ENCODE data around the gene HMGCS2. TPM values are rescaled to one million over a fixed set of nuclear protein-coding genes. Genes with fewer than 3 reads are reported as not detected.

The HMGCS2 gene
- total and polyA plus RNA-seq, 9 of the 15 experiments (the other 6 are each of a cell fraction or from before 2014, with no cell fraction given), result 0.13 TPM; not detected in 8

- ATAC-seq (no peak; the same call in 2 of the 3 replicates), DNase-seq (ENCODE audit: extremely low read depth in 1 of 4, low spot score in 3 of 4) (no peak), FAIRE-seq (no peak)
- H3K79me2 ChIP-seq (ENCODE audit: control insufficient read depth, insufficient read depth, low read length), result no peaks in the 10 kb centered on the region
- H3K9me1 ChIP-seq (ENCODE audit: control insufficient read depth, insufficient read depth, low read length), result no peaks in the 10 kb centered on the region
- no peaks in the 10 kb centered on the region for H4K20me1 ChIP-seq (replicated peaks; ENCODE audit: control insufficient read depth, insufficient read depth, low read length)
- H3K9me3 ChIP-seq (replicated peaks; ENCODE audit: control insufficient read depth, insufficient read depth, low read depth, low read length), result no peaks in the 10 kb centered on the region
- no peak overlapping the region for H3K4me2 ChIP-seq (ENCODE audit: insufficient read depth, low read length)
- peaks cover 60 to 61% of the 10 kb centered on the region in 2 experiments for H3K27me3 ChIP-seq (ENCODE audit: control insufficient read depth in 2 of 2, insufficient read depth in 2 of 2, low read length in 2 of 2)
- no peaks in the 10 kb centered on the region for H3K36me3 ChIP-seq (ENCODE audit: control insufficient read depth, insufficient read depth, low read length)
- BruUV-seq (replicated peaks), result no TSS peak
- TF ChIP-seq BRF1 (IDR thresholded peaks at IDR 0.05; ENCODE audit: borderline replicate concordance, extremely low read depth, insufficient read length) (no peak), CBX1 (IDR thresholded peaks at IDR 0.05; ENCODE audit: low read depth) (no peak), TBL1XR1 (IDR thresholded peaks at IDR 0.05; ENCODE audit: low read length in 2 of 2) (no peak), VEZF1 (CRISPR knock-in tag; IDR thresholded peaks at IDR 0.05) (no peak), BRD9 (IDR thresholded peaks at IDR 0.05; ENCODE audit: low read depth, partially characterized antibody) (no peak), HMG20A (CRISPR knock-in tag; conservative IDR thresholded peaks at IDR 0.05) (no peak), ELK1 (CRISPR knock-in tag; IDR thresholded peaks at IDR 0.05) (no peak), ETV5 (CRISPR knock-in tag; IDR thresholded peaks at IDR 0.05; ENCODE audit: low read depth) (no peak), MEIS2 (IDR thresholded peaks at IDR 0.05; ENCODE audit: partially characterized antibody) (no peak)
- CTCF ChIA-PET (ENCODE audit: low intra/inter-chr PET ratio), result no interaction called here
- POLR2A ChIA-PET, result no interaction called here
- H3K4me1 ChIP-seq (replicated peaks in 1 of 2; ENCODE audit: control insufficient read depth in 2 of 2, insufficient read depth in 2 of 2, low read length in 2 of 2), result no peaks in the 10 kb centered on the region
- in situ Hi-C loops (cut with MboI) (no loop called here), intact Hi-C loops (cut with micrococcal nuclease) (loop anchor here (5.0 kb wide), 2 partner anchors 52 to 187 kb away; no protein-coding TSS in a partner anchor)
- no peak overlapping the region for H2AFZ ChIP-seq (ENCODE audit: low read depth, low read length)
- 3% methylated on average over 15 of the region's 15 CpGs for WGBS (ENCODE audit: insufficient coverage, low coverage, missing lambda C conversion rate)
- no peak overlapping the region for H3K9ac ChIP-seq (ENCODE audit: insufficient read depth in 1 of 2, low read depth in 2 of 2, low read length in 2 of 2)
- no peak overlapping the region for H3K4me3 ChIP-seq
- H3K27ac ChIP-seq (ENCODE audit: extremely low read depth, low read depth, low read length), result no peak overlapping the region
These were observed 31.0 kb upstream of the HMGCS2 start for GRCh38 chr1:119799599-119800177.

All from K562 (cell line).